GM23248 (cell line): ENCODE data around the gene PPP1R2. TPM values are rescaled to one million over a fixed set of nuclear protein-coding genes. Genes with fewer than 3 reads are reported as not detected.
A peak's percentile ranks its signal among the peaks of the same experiment; 100 is the strongest.

Source experiments
- DNase-seq: peaks from one replicate; pipeline ENCODE4 v3.0.0-alpha.2; 2015
- H2AFZ ChIP-seq: fragments of 200-600 bp; sonication (generic); 2 replicates; pipeline ENCODE4 v1.6.1; 2016; ENCODE audit warnings: antibody characterized with exemption
- H3F3A ChIP-seq: fragments of 200-600 bp; sonication (generic); 2 replicates; pipeline ENCODE4 v1.6.1; 2016; ENCODE audit warnings: mild to moderate bottlenecking, antibody characterized with exemption, mixed run types; ENCODE audit not compliant: insufficient read depth
- H3K27ac ChIP-seq: fragments of 200-600 bp; sonication (generic); 2 replicates; pipeline ENCODE4 v1.5.1; 2016; ENCODE audit warnings: mild to moderate bottlenecking
- H3K27me3 ChIP-seq: fragments of 200-600 bp; sonication (generic); replicated peaks from 2 replicates; pipeline ENCODE4 v1.6.1; 2016; ENCODE audit warnings: mild to moderate bottlenecking; ENCODE audit not compliant: insufficient read depth
- H3K36me3 ChIP-seq: fragments of 200-600 bp; sonication (generic); 2 replicates; pipeline ENCODE4 v1.6.1; 2016; ENCODE audit warnings: low read depth, mild to moderate bottlenecking
- H3K4me1 ChIP-seq: fragments of 200-600 bp; sonication (generic); 2 replicates; pipeline ENCODE4 v1.6.1; 2016; ENCODE audit warnings: mild to moderate bottlenecking; ENCODE audit not compliant: insufficient read depth
- H3K4me2 ChIP-seq: fragments of 200-600 bp; sonication (generic); one replicate; pipeline ENCODE4 v1.6.1; 2016; ENCODE audit warnings: mild to moderate bottlenecking; ENCODE audit not compliant: unreplicated experiment
- H3K4me3 ChIP-seq: fragments of 200-600 bp; sonication (generic); 2 replicates; pipeline ENCODE4 v1.5.1; 2016; ENCODE audit warnings: mild to moderate bottlenecking
- H3K79me2 ChIP-seq: fragments of 200-600 bp; sonication (generic); 2 replicates; pipeline ENCODE4 v1.6.1; 2016; ENCODE audit warnings: mild to moderate bottlenecking; ENCODE audit not compliant: insufficient read depth
- H3K9ac ChIP-seq: fragments of 200-600 bp; sonication (generic); 2 replicates; pipeline ENCODE4 v1.6.1; 2016; ENCODE audit warnings: mild to moderate bottlenecking
- H3K9me2 ChIP-seq: fragments of 200-600 bp; sonication (generic); 2 replicates; pipeline ENCODE4 v1.6.1; 2016; ENCODE audit warnings: mixed run types, mild to moderate bottlenecking, moderate library complexity; ENCODE audit not compliant: insufficient read depth
- H3K9me3 ChIP-seq: fragments of 200-600 bp; sonication (generic); one replicate; pipeline ENCODE4 v1.6.1; 2017; ENCODE audit warnings: low read depth
- H4K20me1 ChIP-seq: fragments of 200-600 bp; sonication (generic); 2 replicates; pipeline ENCODE4 v1.6.0; 2016; ENCODE audit not compliant: insufficient read depth
- EZH2 ChIP-seq: fragments of 200-600 bp; sonication (generic); IDR thresholded peaks from 2 replicates; pipeline ENCODE4 v1.6.1; 2018; ENCODE audit warnings: antibody characterized with exemption, mild to moderate bottlenecking; ENCODE audit not compliant: insufficient read depth, poor library complexity, severe bottlenecking
- EZH2phosphoT487 ChIP-seq: fragments of 200-600 bp; sonication (generic); IDR thresholded peaks from 2 replicates; pipeline ENCODE4 v1.6.1; 2018; ENCODE audit warnings: antibody characterized with exemption, moderate library complexity, mild to moderate bottlenecking, low read depth; ENCODE audit not compliant: insufficient read depth
- WGBS, 2 experiments: methylation state at CpG; one replicate each; pipeline ENCODE4 v1.1.6; 2015 to 2017; ENCODE audit warnings: low lambda C conversion rate in 2 of 2, low coverage in 1 of 2; ENCODE audit errors: missing lambda C conversion rate in 2 of 2; 5-methylcytosine and 5-hydroxymethylcytosine counted together
- in situ Hi-C: fragments of 300-500 bp; cut with MboI; formaldehyde crosslinking; loops from 2 replicates; pipeline ENCODE4 v1.15.0; 2020
- polyA plus RNA-seq: library from polyadenylated mRNA; unstranded; fragments of >200 nt; fragmentation: Nextera tagmentation; extraction: Ambion mirVana; gene quantifications from 2 replicates; pipeline ENCODE4 v1.2.1, GENCODE V29; 2016
- total RNA-seq: library from RNA; depleted of rRNA; stranded (reverse); fragments of >200 nt; shearing (Covaris generic); gene quantifications from 2 replicates; pipeline ENCODE4 v1.2.3, GENCODE V29; 2014

The PPP1R2 gene
- total and polyA plus RNA-seq, 2 experiments from 2014 or later = 50.9 to 55.8 TPM

DNA sequence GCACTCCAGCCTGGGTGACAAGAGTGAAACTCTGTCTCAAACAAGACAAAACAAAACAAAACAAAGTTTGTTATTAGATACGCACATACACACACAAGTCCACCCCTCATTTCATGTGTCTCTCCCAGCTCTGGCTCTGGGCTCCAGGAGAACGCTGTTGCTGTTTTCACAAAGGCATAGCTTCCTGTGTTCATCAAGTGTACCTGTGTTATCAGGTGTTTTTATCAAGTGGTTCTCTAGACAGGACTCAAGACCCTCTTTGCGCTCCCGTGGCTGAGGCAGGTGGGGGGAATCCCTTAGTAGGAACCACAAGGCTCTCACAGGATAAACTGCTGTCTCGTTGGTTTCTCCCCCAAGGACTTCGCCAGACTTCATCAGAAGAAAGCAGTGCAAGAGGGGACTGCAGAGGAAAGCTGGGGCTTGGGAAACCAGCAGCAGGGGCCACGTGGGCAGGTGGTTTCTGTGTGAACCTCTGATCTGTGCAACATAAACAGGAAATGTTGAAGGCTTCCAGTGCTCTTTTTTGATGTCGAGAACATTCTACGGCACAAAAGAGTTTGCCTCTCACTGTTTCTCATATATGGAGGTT is 6.9 kb upstream of the PPP1R2 start:
- TF ChIP-seq EZH2 (no peak), EZH2phosphoT487 (no peak)
- Histone ChIP-seq H3F3A (peaks cover 16% of the 10 kb centered on the region), H3K4me3 (no peak overlapping the region), H3K9me3 (no peaks in the 10 kb centered on the region), H3K36me3 (no peaks in the 10 kb centered on the region), H3K4me1 (peaks cover 18% of the 10 kb centered on the region), H3K4me2 (no peak overlapping the region), H2AFZ (no peak overlapping the region), H3K9me2 (no peaks in the 10 kb centered on the region), H3K9ac (no peak overlapping the region), H3K79me2 (no peaks in the 10 kb centered on the region), H4K20me1 (no peaks in the 10 kb centered on the region), H3K27me3 (no peaks in the 10 kb centered on the region), H3K27ac (no peak overlapping the region)
- DNase-seq = no peak
- WGBS, 2 experiments = 67 to 77% methylated on average over 9 of the region's 9 CpGs
- in situ Hi-C loops = no loop called here

DNA sequence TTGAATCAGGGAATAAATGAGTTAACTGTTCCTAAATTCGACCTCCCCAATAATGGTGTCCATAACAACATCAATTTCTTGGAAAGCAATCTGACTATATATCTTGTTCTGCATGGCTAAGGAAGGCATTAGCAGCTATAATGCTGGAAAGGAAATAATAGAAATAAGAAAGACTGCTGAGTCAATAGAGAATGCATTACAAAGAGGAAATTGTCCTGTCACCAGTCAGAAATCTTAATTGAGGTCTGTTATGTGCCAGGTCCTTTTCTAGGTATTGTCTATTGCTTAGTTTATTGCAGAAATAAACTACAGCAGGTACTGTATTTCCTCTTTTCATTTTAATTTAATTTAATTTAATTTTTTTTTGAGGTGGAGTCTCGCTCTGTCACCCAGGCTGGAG is 5.9 kb upstream of the PPP1R2 start:
- DNase-seq = peak; percentile 20
- no peaks in the 10 kb centered on the region for H3K27me3 ChIP-seq
- H3K4me3 ChIP-seq = no peak overlapping the region
- H4K20me1 ChIP-seq = no peaks in the 10 kb centered on the region
- H3K9me2 ChIP-seq = no peaks in the 10 kb centered on the region
- no peaks in the 10 kb centered on the region for H3K79me2 ChIP-seq
- H3K27ac ChIP-seq = no peak overlapping the region
- peaks cover 16% of the 10 kb centered on the region for H3F3A ChIP-seq
- H3K4me1 ChIP-seq = peaks cover 18% of the 10 kb centered on the region
- in situ Hi-C loops = no loop called here
- no peak overlapping the region for H2AFZ ChIP-seq
- no peak overlapping the region for H3K9ac ChIP-seq
- no peaks in the 10 kb centered on the region for H3K36me3 ChIP-seq
- TF ChIP-seq EZH2phosphoT487 (no peak), EZH2 (no peak)
- H3K4me2 ChIP-seq = no peak overlapping the region
- H3K9me3 ChIP-seq = no peaks in the 10 kb centered on the region
- 48 to 50% methylated on average over 2 of the region's 2 CpGs for WGBS, 2 experiments

DNA sequence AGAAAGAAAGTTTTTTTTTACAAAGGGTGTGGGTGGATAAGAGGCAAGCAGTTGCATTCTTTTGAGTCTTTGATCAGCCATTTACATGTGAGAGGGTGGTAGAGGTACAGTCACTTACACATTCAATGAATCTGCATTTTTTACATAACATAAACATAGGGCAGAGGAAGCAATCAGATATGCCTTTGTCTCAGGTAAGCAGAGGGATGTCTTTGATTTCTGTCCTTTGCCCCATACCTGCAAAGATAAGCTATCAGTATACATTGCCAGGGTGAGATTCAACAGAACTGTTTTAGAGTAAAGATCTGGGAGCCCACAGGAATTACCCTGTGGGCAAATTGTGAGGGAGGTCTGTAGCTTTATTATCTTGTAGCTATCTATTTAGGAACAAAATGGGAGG is 5.4 kb upstream of the PPP1R2 start:
- no peaks in the 10 kb centered on the region for H3K27me3 ChIP-seq
- H3K4me1 ChIP-seq = peaks cover 18% of the 10 kb centered on the region
- H3K36me3 ChIP-seq = no peaks in the 10 kb centered on the region
- no peak overlapping the region for H3K9ac ChIP-seq
- H3F3A ChIP-seq = peaks cover 16% of the 10 kb centered on the region
- H3K9me3 ChIP-seq = no peaks in the 10 kb centered on the region
- DNase-seq = no peak
- no peak overlapping the region for H3K4me2 ChIP-seq
- H3K27ac ChIP-seq = no peak overlapping the region
- H4K20me1 ChIP-seq = no peaks in the 10 kb centered on the region
- no peak overlapping the region for H2AFZ ChIP-seq
- TF ChIP-seq EZH2 (no peak), EZH2phosphoT487 (no peak)
- H3K79me2 ChIP-seq = no peaks in the 10 kb centered on the region
- no peak overlapping the region for H3K4me3 ChIP-seq
- in situ Hi-C loops = no loop called here
- no peaks in the 10 kb centered on the region for H3K9me2 ChIP-seq

DNA sequence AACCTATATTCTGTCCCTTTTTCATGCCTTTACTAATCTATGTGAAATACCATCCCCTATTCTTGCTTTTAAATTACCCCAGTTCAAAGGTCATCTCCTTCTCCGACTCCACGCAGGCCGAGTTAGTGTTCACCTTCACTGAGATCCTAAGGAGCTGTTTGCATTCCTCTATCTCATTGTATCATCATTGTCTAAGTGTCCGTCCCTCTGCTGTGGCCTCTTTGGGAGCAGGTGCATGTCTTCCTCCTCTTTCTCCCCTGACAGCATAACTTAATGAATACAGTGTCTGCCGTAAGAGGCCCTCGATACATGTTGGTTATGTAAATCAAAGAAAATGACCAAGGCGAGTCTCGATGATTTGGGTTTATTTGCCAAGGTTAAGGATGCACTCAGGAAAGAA is 4.9 kb upstream of the PPP1R2 start:
- Histone ChIP-seq H3K79me2 (no peaks in the 10 kb centered on the region), H3K27me3 (no peaks in the 10 kb centered on the region), H3K9me3 (no peaks in the 10 kb centered on the region), H4K20me1 (no peaks in the 10 kb centered on the region), H3F3A (peaks cover 16% of the 10 kb centered on the region), H3K27ac (no peak overlapping the region), H3K36me3 (no peaks in the 10 kb centered on the region), H2AFZ (no peak overlapping the region), H3K4me3 (no peak overlapping the region), H3K4me2 (no peak overlapping the region), H3K9ac (no peak overlapping the region), H3K9me2 (no peaks in the 10 kb centered on the region), H3K4me1 (peaks cover 18% of the 10 kb centered on the region)
- 60 to 66% methylated on average over 8 of the region's 8 CpGs for WGBS, 2 experiments
- no peak for DNase-seq
- in situ Hi-C loops = no loop called here
- no peak for TF ChIP-seq EZH2
- no peak for TF ChIP-seq EZH2phosphoT487

DNA sequence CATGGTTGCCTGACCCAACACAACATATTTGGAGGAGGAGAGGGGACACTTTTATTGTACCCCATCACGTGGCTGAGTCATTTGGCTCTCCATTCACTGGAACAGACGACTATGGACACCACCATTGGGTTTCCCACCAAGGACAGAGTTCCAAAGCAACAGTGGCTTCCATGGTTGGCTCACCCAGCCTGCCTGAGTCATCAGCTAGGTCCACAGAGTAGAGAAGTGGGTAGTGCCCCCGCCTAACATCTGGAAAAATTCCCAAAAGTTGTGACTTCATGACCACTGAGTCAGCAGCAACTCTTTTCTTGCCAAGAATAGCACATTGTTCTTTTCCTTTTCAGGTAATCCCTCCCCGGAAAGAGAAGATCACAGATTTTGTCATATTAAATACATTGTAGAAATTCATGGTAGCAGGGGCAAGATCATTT is 3.0 kb upstream of the PPP1R2 start:
- Histone ChIP-seq H3K27me3 (no peaks in the 10 kb centered on the region), H3K9me3 (no peaks in the 10 kb centered on the region), H2AFZ (peak overlapping the region; percentile 19; the same call in 1 of the 2 replicates), H4K20me1 (no peaks in the 10 kb centered on the region), H3K4me3 (peak overlapping the region; percentile 7; the same call in 1 of the 2 replicates), H3K36me3 (no peaks in the 10 kb centered on the region), H3K9me2 (no peaks in the 10 kb centered on the region), H3K79me2 (peaks cover 17% of the 10 kb centered on the region), H3K27ac (peak overlapping the region; percentile 16; the same call in 1 of the 2 replicates), H3F3A (peaks cover 25% of the 10 kb centered on the region), H3K4me2 (peak overlapping the region; percentile 69), H3K9ac (no peak overlapping the region), H3K4me1 (peaks cover 23% of the 10 kb centered on the region)
- peak; percentile 96 for DNase-seq
- TF ChIP-seq EZH2 (no peak), EZH2phosphoT487 (no peak)
- 2 to 6% methylated on average over 4 of the region's 4 CpGs for WGBS, 2 experiments
- in situ Hi-C loops = no loop called here
